Measurements from ENCODE around the gene CCSER1.

DNA sequence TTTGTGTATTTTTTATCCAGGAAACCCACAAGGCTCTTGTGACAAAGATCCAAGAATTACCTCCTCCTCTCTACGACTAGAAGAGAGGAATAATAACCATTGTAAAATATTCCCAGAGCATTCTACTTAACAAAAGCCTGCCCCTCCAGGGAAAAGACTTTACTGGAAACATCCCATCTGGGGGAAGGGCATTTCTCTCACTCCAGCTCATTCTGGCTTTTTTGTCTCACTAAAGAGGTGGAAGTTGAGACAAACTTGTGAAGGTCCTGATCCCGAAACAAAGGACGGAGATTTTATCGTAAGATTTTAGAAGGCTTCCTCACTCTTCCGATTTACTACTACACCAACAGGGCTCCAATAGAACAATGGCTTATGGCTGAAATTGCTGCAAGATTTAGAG lies 1484.6 kb downstream of the CCSER1 start:
- no peak for TF ChIP-seq EZH2phosphoT487 (IDR thresholded peaks at IDR 0.05; ENCODE audit: insufficient read depth, low read depth)
- TF ChIP-seq EZH2 (IDR thresholded peaks at IDR 0.05; ENCODE audit: insufficient read depth, poor library complexity, severe bottlenecking) = no peak

Data from GM23248 (cell line).